Retinal pigment epithelial cell (primary cell): ENCODE results near the gene POU2F1.

ENCODE experiments used
- DNase-seq: peaks from one replicate; pipeline ENCODE4 v3.0.0-alpha.2; 2010; ENCODE audit warnings: low read depth
- H3K4me3 ChIP-seq: 2 replicates; pipeline ENCODE4 v1.5.1; 2011; ENCODE audit warnings: mild to moderate bottlenecking, low read length, control low read depth, moderate library complexity
- CTCF ChIP-seq: conservative IDR thresholded peaks from 2 replicates; pipeline ENCODE4 v1.5.1; 2011; ENCODE audit warnings: low read depth, low read length, control low read depth, inconsistent platforms

POU2F1 gene

GRCh38 chr1:167301355-167301754 lies 80.7 kb downstream of the POU2F1 start:
- no peak for DNase-seq
- no peak overlapping the region for H3K4me3 ChIP-seq
- TF ChIP-seq CTCF: no peak

- DNase-seq: no peak
- no peak for TF ChIP-seq CTCF
- H3K4me3 ChIP-seq: no peak overlapping the region
Measured at GRCh38 chr1:167304165-167304564, 83.5 kb downstream of the POU2F1 start.

GRCh38 chr1:167305059-167305705 lies 84.5 kb downstream of the POU2F1 start:
- DNase-seq: no peak
- TF ChIP-seq CTCF: no peak
- no peak overlapping the region for H3K4me3 ChIP-seq

DNA sequence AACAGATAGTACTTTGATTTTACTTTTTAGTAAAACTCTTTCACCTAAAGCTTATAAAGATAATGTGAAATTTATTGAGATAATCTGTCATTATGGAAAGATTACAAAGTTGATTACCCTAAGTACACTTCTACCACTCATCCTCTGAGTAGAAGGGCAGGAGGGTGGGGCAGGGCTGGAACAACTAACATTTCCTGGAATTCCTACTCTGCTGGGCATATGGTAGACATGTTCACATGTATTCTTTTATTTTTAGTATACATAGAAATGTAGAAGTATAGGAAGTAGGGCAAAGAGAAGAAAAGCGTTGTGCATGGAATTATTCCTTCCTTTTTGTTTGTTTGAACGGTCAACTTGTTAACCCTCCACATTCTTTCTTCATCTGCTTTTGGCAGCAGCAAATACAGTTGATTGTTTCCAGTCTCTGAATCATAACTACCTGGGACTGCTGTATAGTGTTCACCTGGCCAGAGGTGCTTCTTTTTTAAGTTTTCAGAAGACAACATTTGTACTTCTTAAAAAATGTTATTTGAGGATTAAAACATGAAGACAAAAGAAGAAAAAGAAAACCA lies 85.1 kb downstream of the POU2F1 start:
- no peak overlapping the region for H3K4me3 ChIP-seq
- DNase-seq: no peak
- TF ChIP-seq CTCF: no peak

DNA sequence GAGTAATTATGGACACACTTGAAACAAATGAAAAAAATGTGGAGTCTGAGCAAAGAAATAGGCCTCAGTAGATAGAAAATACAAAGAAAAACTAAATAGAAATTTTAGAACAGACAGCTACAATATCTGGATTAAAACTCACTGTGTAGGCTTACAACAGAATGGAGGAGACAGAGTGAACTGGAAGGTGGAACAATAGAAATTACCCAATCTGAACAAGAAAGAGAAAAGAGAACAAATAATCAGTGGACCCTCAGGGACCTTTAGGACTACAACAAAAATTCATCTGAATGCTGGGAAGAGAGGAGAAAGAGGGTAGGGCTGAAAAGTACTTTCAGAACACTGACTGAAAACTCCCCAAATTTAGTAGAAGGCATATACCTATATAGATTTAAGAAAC lies 90.0 kb downstream of the POU2F1 start:
- no peak for TF ChIP-seq CTCF
- no peak overlapping the region for H3K4me3 ChIP-seq
- DNase-seq: no peak

DNA sequence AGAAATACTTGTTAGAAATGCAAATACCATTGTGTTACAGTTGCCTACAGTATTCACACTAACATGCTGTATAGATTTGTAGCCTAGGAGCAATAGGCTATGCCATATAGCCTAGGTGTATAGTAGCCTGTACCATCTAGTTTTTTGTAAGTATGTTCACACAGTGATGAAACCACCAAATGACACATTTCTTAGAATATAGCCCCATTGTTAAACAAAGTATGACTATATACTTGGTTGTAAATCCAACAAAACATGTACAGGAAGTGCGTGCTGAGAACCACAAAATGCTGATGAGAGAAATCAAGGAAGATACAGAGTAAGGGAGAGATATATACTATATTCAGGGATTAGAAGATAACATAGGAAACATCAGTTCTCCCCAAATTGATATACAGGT lies 92.2 kb downstream of the POU2F1 start:
- no peak for TF ChIP-seq CTCF
- H3K4me3 ChIP-seq: no peak overlapping the region
- no peak for DNase-seq

DNA sequence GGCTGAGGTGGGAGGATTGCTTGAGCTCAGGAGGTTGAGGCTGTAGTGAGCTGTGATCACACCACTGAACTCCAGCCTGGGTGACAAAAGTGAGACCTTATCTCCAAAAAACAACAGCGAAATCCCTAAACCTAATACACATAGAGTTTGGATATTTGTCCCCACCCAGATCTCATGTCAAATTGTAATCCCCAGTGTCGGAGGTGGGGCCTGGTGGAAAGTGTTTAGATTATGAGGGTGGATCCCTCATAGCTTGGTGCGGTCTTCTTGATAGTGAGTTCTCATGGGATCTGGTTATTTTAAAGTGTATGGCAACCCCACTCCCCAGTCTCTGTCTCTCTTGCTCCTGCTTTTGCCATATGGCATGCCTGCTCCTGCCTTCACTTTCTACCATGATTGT lies 94.0 kb downstream of the POU2F1 start:
- no peak for DNase-seq
- no peak for TF ChIP-seq CTCF
- no peak overlapping the region for H3K4me3 ChIP-seq
